DOHH2 (cell line): Measurements from ENCODE around the gene DLST.

ENCODE experiments used
- H3F3A ChIP-seq: fragments of 200-600 bp; sonication (generic), shearing (Covaris generic); 2 replicates; pipeline ENCODE4 v1.6.0; 2016; ENCODE audit warnings: antibody characterized with exemption, mild to moderate bottlenecking; ENCODE audit not compliant: control insufficient read depth, insufficient read depth
- H3K27ac ChIP-seq: fragments of 200-600 bp; sonication (generic); 2 replicates; pipeline ENCODE4 v1.5.1; 2014; ENCODE audit warnings: low read depth, mild to moderate bottlenecking, low read length, moderate library complexity
- H3K27me3 ChIP-seq: fragments of 200-600 bp; sonication (generic); 2 replicates; pipeline ENCODE4 v1.6.1; 2014; ENCODE audit warnings: mild to moderate bottlenecking, low read length, mixed read lengths; ENCODE audit not compliant: control insufficient read depth
- H3K36me3 ChIP-seq: fragments of 200-600 bp; sonication (generic); 2 replicates; pipeline ENCODE4 v1.6.1; 2014; ENCODE audit warnings: mild to moderate bottlenecking, low read length, moderate library complexity, mixed read lengths; ENCODE audit not compliant: control insufficient read depth
- H3K4me1 ChIP-seq: fragments of 200-600 bp; sonication (generic); 2 replicates; pipeline ENCODE4 v1.6.1; 2014; ENCODE audit warnings: mild to moderate bottlenecking, low read length, mixed read lengths; ENCODE audit not compliant: control insufficient read depth
- H3K4me2 ChIP-seq: fragments of 200-600 bp; sonication (generic); 2 replicates; pipeline ENCODE4 v1.6.0; 2014; ENCODE audit warnings: mild to moderate bottlenecking, low read length, moderate library complexity
- H3K4me3 ChIP-seq: fragments of 200-600 bp; sonication (generic); 2 replicates; pipeline ENCODE4 v1.5.1; 2014; ENCODE audit warnings: mild to moderate bottlenecking, low read length, mixed read lengths
- H3K79me2 ChIP-seq: fragments of 200-600 bp; sonication (generic); 2 replicates; pipeline ENCODE4 v1.6.1; 2014; ENCODE audit warnings: mild to moderate bottlenecking, low read length, mixed read lengths; ENCODE audit not compliant: control insufficient read depth
- H3K9me2 ChIP-seq: fragments of 200-600 bp; sonication (generic); replicated peaks from 2 replicates; pipeline ENCODE4 v1.6.1; 2014; ENCODE audit warnings: mild to moderate bottlenecking, low read length, mixed read lengths; ENCODE audit not compliant: control insufficient read depth
- H3K9me3 ChIP-seq: fragments of 200-600 bp; sonication (generic); 2 replicates; pipeline ENCODE4 v1.6.1; 2014; ENCODE audit warnings: antibody characterized with exemption, low read length, mixed read lengths; ENCODE audit not compliant: control insufficient read depth, insufficient read depth
- H4K20me1 ChIP-seq: fragments of 200-600 bp; sonication (generic); 2 replicates; pipeline ENCODE4 v1.6.0; 2014; ENCODE audit warnings: low read depth, mild to moderate bottlenecking, antibody characterized with exemption, low read length, moderate library complexity; ENCODE audit not compliant: control insufficient read depth, insufficient read depth
- CTCF ChIP-seq: fragments of 200-600 bp; sonication (generic); IDR thresholded peaks from one replicate; pipeline ENCODE4 v1.5.1; 2014; ENCODE audit warnings: antibody characterized with exemption, mild to moderate bottlenecking, low read depth, low read length; ENCODE audit not compliant: poor library complexity, severe bottlenecking
- EZH2phosphoT487 ChIP-seq: fragments of 200-600 bp; sonication (generic); IDR thresholded peaks from 2 replicates; pipeline ENCODE4 v1.6.1; 2017; ENCODE audit warnings: borderline replicate concordance, mild to moderate bottlenecking, antibody characterized with exemption, low read length, moderate library complexity, mixed read lengths

The DLST gene

GRCh38 chr14:74909501-74909900 is 27.8 kb downstream of the DLST start:
- Histone ChIP-seq H3K4me2 (no peak overlapping the region), H3K9me2 (no peaks in the 10 kb centered on the region)

GRCh38 chr14:74909911-74910310 is 28.2 kb downstream of the DLST start:
- no peaks in the 10 kb centered on the region for H3K79me2 ChIP-seq

More at GRCh38 chr14:74909501-74909900, 27.8 kb downstream of the DLST start:
- Histone ChIP-seq H3K79me2 (no peaks in the 10 kb centered on the region), H3K36me3 (peaks cover 20% of the 10 kb centered on the region), H3F3A (peaks cover 8% of the 10 kb centered on the region), H3K4me3 (no peak overlapping the region), H3K27me3 (no peaks in the 10 kb centered on the region), H4K20me1 (peaks cover 3% of the 10 kb centered on the region; the same call in 1 of the 2 replicates), H3K27ac (no peak overlapping the region), H3K4me1 (peaks cover 4% of the 10 kb centered on the region; the same call in 1 of the 2 replicates), H3K9me3 (no peaks in the 10 kb centered on the region)
- TF ChIP-seq EZH2phosphoT487 (no peak), CTCF (no peak)

GRCh38 chr14:74910556-74910955 is 28.8 kb downstream of the DLST start:
- Histone ChIP-seq H3K27ac (no peak overlapping the region), H3K9me3 (no peaks in the 10 kb centered on the region), H3K27me3 (no peaks in the 10 kb centered on the region), H3K4me3 (no peak overlapping the region), H3F3A (peaks cover 6% of the 10 kb centered on the region; the same call in 1 of the 2 replicates), H3K36me3 (peaks cover 13% of the 10 kb centered on the region), H3K4me1 (peaks cover 4% of the 10 kb centered on the region; the same call in 1 of the 2 replicates), H4K20me1 (peaks cover 3% of the 10 kb centered on the region; the same call in 1 of the 2 replicates), H3K9me2 (no peaks in the 10 kb centered on the region), H3K4me2 (no peak overlapping the region), H3K79me2 (no peaks in the 10 kb centered on the region)
- no peak for TF ChIP-seq CTCF
- no peak for TF ChIP-seq EZH2phosphoT487

More at GRCh38 chr14:74909911-74910310, 28.2 kb downstream of the DLST start:
- no peak for TF ChIP-seq EZH2phosphoT487
- TF ChIP-seq CTCF, result no peak
- Histone ChIP-seq H3K9me2 (no peaks in the 10 kb centered on the region), H3K27ac (no peak overlapping the region), H4K20me1 (peaks cover 3% of the 10 kb centered on the region; the same call in 1 of the 2 replicates), H3K27me3 (no peaks in the 10 kb centered on the region), H3F3A (peaks cover 6% of the 10 kb centered on the region; the same call in 1 of the 2 replicates), H3K4me3 (no peak overlapping the region), H3K36me3 (peaks cover 19% of the 10 kb centered on the region), H3K4me2 (no peak overlapping the region), H3K4me1 (peaks cover 4% of the 10 kb centered on the region; the same call in 1 of the 2 replicates), H3K9me3 (no peaks in the 10 kb centered on the region)
